GM12875 (cell line): ENCODE measurements around the gene RNF212.

ENCODE experiments used
- H3K4me3 ChIP-seq: one replicate; pipeline ENCODE4 v1.5.1; 2011; ENCODE audit warnings: low read depth, low read length, control low read depth
- CTCF ChIP-seq: IDR thresholded peaks from 2 replicates; pipeline ENCODE4 v1.5.1; 2011; ENCODE audit warnings: low read depth, mild to moderate bottlenecking, control low read depth, inconsistent platforms, low read length, moderate library complexity, borderline replicate concordance; ENCODE audit not compliant: insufficient read depth

The RNF212 gene

GRCh38 chr4:1152290-1152689 is 38.9 kb upstream of the RNF212 start:
- H3K4me3 ChIP-seq = no peak overlapping the region
- TF ChIP-seq CTCF = no peak

GRCh38 chr4:1151541-1151940 is 38.2 kb upstream of the RNF212 start:
- no peak overlapping the region for H3K4me3 ChIP-seq
- no peak for TF ChIP-seq CTCF

- TF ChIP-seq CTCF = no peak
- no peak overlapping the region for H3K4me3 ChIP-seq
Observed at GRCh38 chr4:1150875-1151274, 37.5 kb upstream of the RNF212 start.

GRCh38 chr4:1139860-1140259 is 26.5 kb upstream of the RNF212 start:
- no peak overlapping the region for H3K4me3 ChIP-seq
- no peak for TF ChIP-seq CTCF

GRCh38 chr4:1137850-1138249 is 24.5 kb upstream of the RNF212 start:
- no peak overlapping the region for H3K4me3 ChIP-seq

GRCh38 chr4:1137063-1137776 is 23.9 kb upstream of the RNF212 start:
- TF ChIP-seq CTCF = no peak
- no peak overlapping the region for H3K4me3 ChIP-seq

More at GRCh38 chr4:1137850-1138249, 24.5 kb upstream of the RNF212 start:
- no peak for TF ChIP-seq CTCF

GRCh38 chr4:1136048-1136447 is 22.7 kb upstream of the RNF212 start:
- no peak for TF ChIP-seq CTCF
- H3K4me3 ChIP-seq = no peak overlapping the region
